EL (cell line): ENCODE data around the gene EIF4B.
A peak's percentile ranks its signal among the peaks of the same experiment; 100 is the strongest.
"Not testable (repeated sequence)": the region's sequence is repeated elsewhere in the genome, so short reads cannot be mapped to it uniquely, and the experiment has no call there.

Experiments used
- DNase-seq: peaks from one replicate; pipeline ENCODE4 v3.0.0-alpha.2; 2016

Gene EIF4B

DNA sequence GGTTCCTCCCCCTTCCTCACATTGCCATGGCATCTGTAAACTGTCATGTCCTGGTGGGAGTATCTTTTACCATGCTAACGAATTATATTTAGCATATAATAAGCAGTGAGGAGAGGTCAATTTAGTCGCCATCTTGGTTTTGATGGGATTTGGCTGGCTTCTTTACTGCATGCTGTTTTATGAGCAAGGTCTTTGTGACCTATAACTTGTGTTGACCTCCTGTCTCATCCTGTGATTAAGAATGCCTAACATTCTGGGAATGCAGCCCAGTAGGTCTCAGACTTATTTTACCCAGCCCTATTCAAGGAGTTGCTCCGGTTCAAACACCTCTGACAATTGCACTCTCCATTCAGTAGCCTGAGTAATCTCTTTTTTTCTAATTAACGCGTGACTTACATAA is 2.1 kb upstream of the EIF4B start:
- peak; percentile 51 for DNase-seq

GRCh38 chr12:53004582-53004981 is 1.7 kb upstream of the EIF4B start:
- DNase-seq: peak; percentile 30

GRCh38 chr12:53005215-53005985 is 856 bp upstream of the EIF4B start:
- no peak for DNase-seq

DNA sequence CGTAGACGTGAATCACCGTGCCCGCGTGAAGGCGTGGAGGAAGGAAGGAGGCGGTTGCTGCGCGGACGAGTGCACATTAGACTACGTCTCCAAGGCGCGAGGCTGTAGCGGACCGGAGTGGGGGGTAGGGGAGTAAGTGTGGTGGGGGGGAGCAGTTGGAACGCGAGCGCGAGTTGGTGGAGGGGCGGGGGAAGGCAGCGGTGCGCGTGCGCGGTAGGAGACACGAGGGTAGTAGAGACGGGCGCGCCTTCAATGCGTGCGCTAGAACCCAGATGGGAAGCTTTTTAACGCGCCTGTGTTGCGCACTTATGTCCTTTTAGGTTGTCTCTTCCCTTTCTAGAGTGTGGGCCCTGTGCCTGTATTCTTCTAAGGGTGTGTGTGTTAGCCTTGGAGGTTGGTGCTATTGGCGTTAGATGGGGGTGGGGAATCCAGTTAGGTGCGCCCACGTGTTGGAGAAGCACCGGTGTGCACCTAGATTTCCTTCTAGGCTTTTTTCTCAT is 604 bp downstream of the EIF4B start:
- DNase-seq: peak; percentile 77

GRCh38 chr12:53007343-53007742 is 1.1 kb downstream of the EIF4B start:
- DNase-seq: no peak

DNA sequence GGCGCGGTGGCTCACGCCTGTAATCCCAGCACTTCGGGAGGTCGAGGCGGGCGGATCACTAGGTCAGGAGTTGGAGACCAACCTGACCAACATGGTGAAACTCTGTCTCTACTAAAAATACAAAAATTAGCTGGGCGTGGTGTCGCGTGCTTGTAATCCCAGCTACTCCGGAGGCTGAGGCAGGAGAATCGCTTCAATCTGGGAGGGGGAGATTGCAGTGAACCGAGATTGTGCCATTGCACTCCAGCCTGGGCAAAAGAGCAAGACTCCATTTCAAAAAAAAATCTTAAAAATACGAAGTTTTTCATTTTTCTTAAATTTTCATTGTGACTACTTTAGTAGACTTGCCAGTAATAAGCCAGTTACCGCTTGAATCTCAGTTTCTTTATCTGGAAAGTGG is 2.5 kb downstream of the EIF4B start:
- not testable (repeated sequence) for DNase-seq

DNA sequence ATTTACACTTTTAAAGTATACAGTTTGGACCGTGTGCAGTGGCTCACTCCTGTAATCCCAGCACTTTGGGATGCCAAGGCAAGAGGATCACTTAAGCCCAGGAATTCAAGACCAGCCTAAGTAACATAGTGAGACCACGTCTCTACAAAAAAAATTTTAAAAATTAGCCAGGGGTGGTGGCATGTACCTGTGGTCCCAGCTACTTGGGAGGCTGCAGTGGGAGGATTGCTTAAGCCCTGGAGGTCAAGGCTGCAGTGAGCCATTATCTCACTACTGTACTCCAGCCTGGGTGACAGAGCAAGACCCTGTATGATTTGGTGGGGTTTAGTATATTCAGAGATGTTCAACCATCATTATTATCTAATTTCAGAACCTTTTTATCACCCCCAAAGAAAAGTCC is 4.7 kb downstream of the EIF4B start:
- DNase-seq: no peak

DNA sequence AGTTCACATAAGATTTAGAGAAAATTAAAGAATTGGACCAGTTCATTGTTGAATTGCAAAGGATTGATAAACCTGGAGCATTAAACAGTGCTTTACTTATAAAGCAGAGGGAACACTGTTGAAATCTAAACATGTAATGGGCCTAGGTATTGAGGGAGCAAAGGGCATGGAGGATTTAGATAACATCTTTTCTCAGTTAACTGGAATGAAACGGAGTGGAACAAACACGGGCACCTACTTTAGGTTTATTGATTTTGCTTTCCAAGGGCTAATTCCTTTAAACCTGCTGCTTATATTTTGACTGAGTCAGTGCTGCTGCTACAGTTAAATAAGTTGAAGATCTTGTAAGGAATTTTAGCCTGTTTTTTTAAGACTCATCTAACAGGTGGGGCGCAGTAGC is 5.6 kb downstream of the EIF4B start:
- no peak for DNase-seq

- DNase-seq: no peak
Observed at GRCh38 chr12:53012928-53013327, 6.7 kb downstream of the EIF4B start.

GRCh38 chr12:53014709-53015108 is 8.5 kb downstream of the EIF4B start:
- DNase-seq: no peak

DNA sequence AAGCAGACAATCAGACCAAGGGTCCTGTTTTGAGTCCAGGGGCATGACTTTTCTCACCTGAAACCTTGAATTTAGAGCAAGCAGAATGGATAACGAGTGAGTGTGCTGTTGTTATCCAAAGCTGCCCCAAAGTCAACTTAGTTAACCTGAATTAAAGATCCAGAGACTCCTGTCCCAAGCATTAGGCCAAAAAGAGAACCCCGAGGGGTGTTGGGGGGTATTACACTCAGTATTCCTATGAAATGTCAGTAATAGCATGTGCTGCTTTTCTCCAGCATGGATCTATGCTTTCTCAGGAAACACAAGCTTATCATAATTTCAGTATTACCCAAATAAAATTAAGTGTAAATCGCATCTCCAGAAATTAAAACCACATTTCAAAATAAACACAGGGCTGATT is 19.0 kb downstream of the EIF4B start:
- no peak for DNase-seq

DNA sequence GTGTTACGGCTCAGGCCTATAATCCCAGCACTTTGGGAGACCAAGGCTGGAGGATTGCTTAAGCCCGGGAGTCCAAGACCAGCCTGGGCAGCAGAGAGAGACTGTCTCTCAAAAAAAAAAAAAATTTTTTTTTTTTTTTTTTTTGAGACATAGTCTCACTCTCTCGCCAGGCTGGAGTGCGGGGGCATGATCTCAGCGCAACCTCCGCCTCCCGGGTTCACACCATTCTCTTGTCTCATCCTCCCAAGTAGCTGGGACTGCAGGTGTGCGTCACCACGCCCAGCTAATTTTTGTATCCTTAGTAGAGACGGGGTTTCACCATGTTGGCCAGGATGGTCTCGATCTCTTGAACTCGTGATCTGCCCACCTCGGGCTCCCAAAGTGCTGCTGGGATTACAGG is 20.8 kb downstream of the EIF4B start:
- not testable (repeated sequence) for DNase-seq

GRCh38 chr12:53031616-53032015 is 25.4 kb downstream of the EIF4B start:
- no peak for DNase-seq

GRCh38 chr12:53033832-53034231 is 27.6 kb downstream of the EIF4B start:
- not testable (repeated sequence) for DNase-seq

DNA sequence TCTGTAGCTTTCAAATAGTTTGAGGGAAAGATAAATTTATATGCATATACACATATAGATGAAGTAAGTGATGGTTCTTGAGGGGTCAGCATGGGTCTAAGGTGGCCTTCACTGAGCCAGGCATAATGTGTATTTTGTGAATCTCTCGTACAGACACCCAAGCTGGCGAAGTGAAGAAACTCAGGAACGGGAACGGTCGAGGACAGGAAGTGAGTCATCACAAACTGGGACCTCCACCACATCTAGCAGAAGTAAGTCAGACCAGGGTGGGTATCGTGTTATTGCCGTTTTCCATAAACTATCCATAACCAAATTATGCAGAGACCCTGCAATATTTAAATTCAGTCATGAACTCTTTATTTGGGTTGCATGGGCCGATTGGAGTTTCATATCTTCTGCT is 28.2 kb downstream of the EIF4B start:
- no peak for DNase-seq

- DNase-seq: no peak
Observed at GRCh38 chr12:53036802-53037201, 30.5 kb downstream of the EIF4B start.

DNA sequence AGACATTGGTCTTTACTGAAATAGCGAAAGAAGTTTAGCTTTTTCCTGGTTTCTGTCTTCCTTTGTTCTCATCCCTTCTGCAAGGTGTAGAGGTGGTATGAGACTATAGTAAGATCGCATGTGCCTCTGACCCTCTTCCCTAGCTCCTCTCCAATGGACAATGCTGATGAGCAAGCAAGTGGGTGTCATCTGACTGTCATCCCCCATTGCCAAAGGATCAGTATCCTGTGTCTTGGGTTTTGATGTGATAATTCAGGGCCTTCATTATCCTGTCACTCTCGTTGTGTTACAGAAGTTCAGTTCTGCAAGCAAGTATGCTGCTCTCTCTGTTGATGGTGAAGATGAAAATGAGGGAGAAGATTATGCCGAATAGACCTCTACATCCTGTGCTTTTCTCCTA is 33.6 kb downstream of the EIF4B start:
- no peak for DNase-seq

DNA sequence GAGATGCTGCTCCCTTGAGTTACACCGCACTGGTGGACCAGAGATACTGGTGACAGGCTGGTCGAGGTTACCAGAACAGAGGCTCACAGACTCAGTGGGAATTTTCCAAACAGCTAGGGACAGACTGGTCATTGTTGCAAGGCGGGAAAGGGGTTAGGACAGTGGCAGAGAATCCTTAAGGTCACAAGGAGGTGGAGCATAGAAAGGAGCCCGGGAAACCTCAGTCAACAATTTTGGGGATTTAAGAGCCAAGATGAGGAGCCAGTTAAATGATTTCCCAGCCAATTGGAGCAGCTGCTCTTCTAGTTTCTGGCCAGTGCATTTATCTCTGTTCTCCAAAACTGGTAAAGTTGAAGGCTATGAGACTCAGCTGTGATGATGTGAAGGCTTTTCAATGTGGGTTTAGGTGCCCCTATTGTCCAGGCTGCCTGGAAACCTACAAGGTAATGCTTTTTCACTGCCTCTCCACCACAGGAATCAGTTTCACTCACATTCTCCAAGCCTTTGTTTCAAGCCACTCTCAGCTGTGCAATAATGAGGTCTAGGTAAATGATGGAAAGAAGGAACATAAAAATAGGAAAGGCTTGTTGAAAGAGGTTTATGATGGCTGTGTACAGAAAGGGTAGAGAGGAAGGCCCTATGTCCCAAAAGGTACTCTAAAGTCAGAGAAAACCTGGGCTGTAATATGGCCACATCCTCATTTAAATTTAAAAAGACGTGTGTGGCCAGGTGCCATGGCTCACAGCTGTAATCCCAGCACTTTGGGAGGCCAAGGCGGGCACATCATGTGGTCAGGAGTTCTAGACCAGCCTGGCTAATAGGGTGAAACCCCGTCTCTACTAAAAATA is 36.6 kb downstream of the EIF4B start:
- no peak for DNase-seq

- no peak for DNase-seq
Observed at GRCh38 chr12:53044052-53044581, 37.9 kb downstream of the EIF4B start.

GRCh38 chr12:53044896-53045695 is 38.8 kb downstream of the EIF4B start:
- no peak for DNase-seq

DNA sequence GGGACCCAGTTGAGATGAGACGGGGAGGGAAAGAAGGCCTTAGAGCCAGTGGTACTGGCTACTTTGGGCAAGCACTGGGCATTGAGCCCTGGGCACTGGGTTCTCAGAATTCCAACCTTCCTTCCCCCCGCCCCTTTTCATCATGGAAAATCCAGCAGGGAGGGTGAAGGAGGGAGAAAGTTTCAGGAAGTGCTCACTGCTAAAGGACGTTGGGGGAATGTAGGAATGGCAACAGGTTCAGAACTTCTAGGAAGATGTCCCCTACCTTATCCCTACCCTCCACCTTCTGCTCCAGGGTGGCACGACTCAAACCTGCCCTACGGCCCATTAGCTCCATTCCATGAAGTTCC is 39.4 kb downstream of the EIF4B start:
- no peak for DNase-seq

- DNase-seq: peak; percentile 92
Observed at GRCh38 chr12:53046655-53047220, 40.5 kb downstream of the EIF4B start.
